GM19043 (cell line): ENCODE results near the gene SUCLG2.
"Not testable (repeated sequence)": the region's sequence is repeated elsewhere in the genome, so short reads cannot be mapped to it uniquely, and the experiment has no call there.

Experiments
- ATAC-seq: cut with Tn5 transposase; IDR thresholded peaks from one replicate; pipeline ENCODE4 v1.9.1; 2021; ENCODE audit warnings: low read depth; ENCODE audit not compliant: unreplicated experiment

SUCLG2 gene

GRCh38 chr3:67614195-67614594 lies 40.2 kb downstream of the SUCLG2 start:
- ATAC-seq = no peak

GRCh38 chr3:67610458-67610857 lies 44.0 kb downstream of the SUCLG2 start:
- ATAC-seq = no peak

GRCh38 chr3:67609709-67610108 lies 44.7 kb downstream of the SUCLG2 start:
- no peak for ATAC-seq

GRCh38 chr3:67608034-67608433 lies 46.4 kb downstream of the SUCLG2 start:
- no peak for ATAC-seq

GRCh38 chr3:67605377-67605776 lies 49.0 kb downstream of the SUCLG2 start:
- no peak for ATAC-seq

- no peak for ATAC-seq
Observed at GRCh38 chr3:67602816-67603215, 51.6 kb downstream of the SUCLG2 start.

- ATAC-seq = no peak
Observed at GRCh38 chr3:67601919-67602608, 52.3 kb downstream of the SUCLG2 start.

- no peak for ATAC-seq
Observed at GRCh38 chr3:67601385-67601784, 53.0 kb downstream of the SUCLG2 start.

GRCh38 chr3:67599821-67600220 lies 54.6 kb downstream of the SUCLG2 start:
- no peak for ATAC-seq

GRCh38 chr3:67598814-67599556 lies 55.4 kb downstream of the SUCLG2 start:
- no peak for ATAC-seq

- ATAC-seq = no peak
Observed at GRCh38 chr3:67595424-67595823, 59.0 kb downstream of the SUCLG2 start.

GRCh38 chr3:67593761-67594234 lies 60.6 kb downstream of the SUCLG2 start:
- ATAC-seq = no peak

GRCh38 chr3:67592057-67592456 lies 62.4 kb downstream of the SUCLG2 start:
- ATAC-seq = no peak

- no peak for ATAC-seq
Observed at GRCh38 chr3:67587811-67588210, 66.6 kb downstream of the SUCLG2 start.

- no peak for ATAC-seq
Observed at GRCh38 chr3:67587301-67587700, 67.1 kb downstream of the SUCLG2 start.

- not testable (repeated sequence) for ATAC-seq
Observed at GRCh38 chr3:67584608-67585007, 69.8 kb downstream of the SUCLG2 start.

GRCh38 chr3:67580430-67581000 lies 73.9 kb downstream of the SUCLG2 start:
- no peak for ATAC-seq

GRCh38 chr3:67578416-67578815 lies 76.0 kb downstream of the SUCLG2 start:
- no peak for ATAC-seq

- ATAC-seq = no peak
Observed at GRCh38 chr3:67576441-67576840, 78.0 kb downstream of the SUCLG2 start.

- ATAC-seq = no peak
Observed at GRCh38 chr3:67569324-67569723, 85.1 kb downstream of the SUCLG2 start.

- no peak for ATAC-seq
Observed at GRCh38 chr3:67567893-67568292, 86.5 kb downstream of the SUCLG2 start.

GRCh38 chr3:67564973-67565372 lies 89.4 kb downstream of the SUCLG2 start:
- ATAC-seq = no peak
